ENCODE data around the gene SLC11A1.

The SLC11A1 gene

DNA sequence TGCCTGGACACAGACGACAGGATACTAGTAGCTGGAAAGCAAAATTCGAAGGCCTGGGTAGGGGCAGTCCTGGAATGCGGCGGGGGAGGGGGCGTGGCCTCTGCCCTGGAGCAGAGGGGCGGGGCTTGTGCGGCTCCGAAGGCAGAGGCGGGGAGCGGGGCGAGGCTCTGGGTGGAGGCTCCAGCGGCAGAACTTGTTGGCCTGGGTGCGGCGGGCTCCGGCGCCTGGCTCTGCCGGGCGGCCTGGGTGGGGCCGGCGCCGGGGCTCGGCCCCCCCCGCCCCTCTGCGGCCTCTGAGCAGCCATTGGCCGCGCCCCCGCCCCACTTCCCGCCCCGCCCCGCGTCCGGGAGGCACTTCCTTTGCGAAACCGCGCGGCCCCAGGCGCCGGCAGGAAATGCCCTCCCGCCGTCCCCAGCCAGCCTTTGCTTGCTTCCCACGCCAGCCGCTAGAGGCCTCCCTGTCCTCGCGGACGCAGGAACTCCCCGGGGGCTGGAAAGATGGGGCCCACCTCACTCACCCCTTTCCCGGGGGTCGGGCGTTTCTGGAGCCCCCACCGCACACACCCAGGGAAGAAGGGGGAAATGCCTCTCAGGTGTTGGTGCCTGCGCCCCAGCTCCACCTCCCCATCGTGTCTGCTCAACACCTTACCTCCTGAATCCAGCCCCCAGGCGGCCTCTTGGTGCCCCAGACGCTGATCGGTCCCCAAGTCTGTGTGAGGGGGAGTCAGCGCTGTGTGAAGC is 24.3 kb downstream of the SLC11A1 start:
- H3K4me1 ChIP-seq (ENCODE audit: insufficient read depth, insufficient read length), result peaks cover 20% of the 10 kb centered on the region
- no peaks in the 10 kb centered on the region for H3K27me3 ChIP-seq (ENCODE audit: insufficient read depth, insufficient read length)
- H3K9ac ChIP-seq (ENCODE audit: insufficient read length, low read depth), result peak overlapping the region; percentile 88
- DNase-seq (ENCODE audit: low read depth, low spot score), result peak; percentile 92
- TF ChIP-seq YY1 (IDR thresholded peaks at IDR 0.05; ENCODE audit: insufficient read depth, insufficient read length) (no peak), SUZ12 (IDR thresholded peaks at IDR 0.05; ENCODE audit: extremely low read depth, insufficient read depth, insufficient read length) (no peak), ZNF274 (IDR thresholded peaks at IDR 0.05; ENCODE audit: low read depth, low read length) (no peak)
- no peaks in the 10 kb centered on the region for H3K9me3 ChIP-seq (ENCODE audit: insufficient read depth, low read length)
- peak overlapping the region; percentile 49 for H3K4me3 ChIP-seq (ENCODE audit: insufficient read length, low read depth)
- peaks cover 35% of the 10 kb centered on the region for H3K36me3 ChIP-seq (ENCODE audit: insufficient read depth, insufficient read length, low read length)

DNA sequence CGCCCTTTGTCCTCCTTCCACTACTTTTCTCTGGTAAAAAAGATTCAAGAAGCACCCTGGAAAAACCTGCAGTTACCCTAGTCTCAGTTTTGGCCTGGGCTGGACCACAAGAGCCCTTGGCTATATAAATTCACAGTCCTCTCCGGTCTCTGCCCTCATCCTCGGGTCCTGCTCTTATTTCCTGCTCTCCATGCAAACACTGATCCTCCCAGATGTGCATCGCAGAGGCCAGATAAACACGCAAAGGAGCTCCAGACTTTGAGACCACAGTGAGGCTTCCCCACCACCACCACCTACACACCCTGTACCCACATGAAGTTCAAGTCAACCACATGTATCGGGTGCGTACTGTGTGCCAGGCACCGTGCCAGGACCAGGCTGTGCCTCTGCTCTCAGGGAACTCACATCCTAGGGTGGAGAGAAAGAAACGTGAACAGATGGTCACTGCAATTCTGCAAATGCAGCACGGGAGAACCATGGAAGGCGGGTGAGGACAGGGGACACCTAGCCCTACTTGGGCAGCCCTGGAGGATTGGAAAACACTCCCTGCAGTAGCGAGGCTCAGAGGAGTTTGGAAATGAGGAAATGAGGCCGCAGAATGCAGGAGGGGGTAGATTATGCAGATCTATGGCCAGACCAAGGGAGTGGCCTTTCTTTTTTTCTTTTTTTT is 25.0 kb downstream of the SLC11A1 start:
- H3K9me3 ChIP-seq (ENCODE audit: insufficient read depth, low read length), result no peaks in the 10 kb centered on the region
- no peak for DNase-seq (ENCODE audit: low read depth, low spot score)
- peak overlapping the region; percentile 88 for H3K9ac ChIP-seq (ENCODE audit: insufficient read length, low read depth)
- peaks cover 20% of the 10 kb centered on the region for H3K4me1 ChIP-seq (ENCODE audit: insufficient read depth, insufficient read length)
- H3K27me3 ChIP-seq (ENCODE audit: insufficient read depth, insufficient read length), result no peaks in the 10 kb centered on the region
- peaks cover 28% of the 10 kb centered on the region for H3K36me3 ChIP-seq (ENCODE audit: insufficient read depth, insufficient read length, low read length)
- peak overlapping the region; percentile 49 for H3K4me3 ChIP-seq (ENCODE audit: insufficient read length, low read depth)
- TF ChIP-seq ZNF274 (IDR thresholded peaks at IDR 0.05; ENCODE audit: low read depth, low read length) (no peak), YY1 (IDR thresholded peaks at IDR 0.05; ENCODE audit: insufficient read depth, insufficient read length) (no peak), SUZ12 (IDR thresholded peaks at IDR 0.05; ENCODE audit: extremely low read depth, insufficient read depth, insufficient read length) (no peak)

DNA sequence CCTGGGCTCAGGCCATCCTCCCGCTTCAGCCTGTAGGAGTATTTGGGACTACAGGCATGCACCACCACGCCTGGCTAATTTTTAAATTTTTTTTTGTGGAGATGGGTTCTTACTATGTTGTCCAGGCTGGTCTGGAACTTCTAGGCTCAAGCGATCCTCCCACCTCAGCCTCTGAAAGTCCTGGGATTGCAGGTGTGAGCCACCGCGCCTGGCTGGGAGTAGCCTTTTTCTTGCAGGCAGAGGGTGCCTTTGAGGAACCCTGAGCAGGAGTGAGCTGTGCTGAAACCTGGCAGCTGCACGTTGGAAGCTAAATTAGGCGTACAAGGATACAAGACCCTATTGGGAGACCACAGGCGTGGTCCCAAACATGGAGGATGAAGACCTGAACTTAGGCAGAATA is 25.6 kb downstream of the SLC11A1 start:
- DNase-seq (ENCODE audit: low read depth, low spot score), result no peak

DNA sequence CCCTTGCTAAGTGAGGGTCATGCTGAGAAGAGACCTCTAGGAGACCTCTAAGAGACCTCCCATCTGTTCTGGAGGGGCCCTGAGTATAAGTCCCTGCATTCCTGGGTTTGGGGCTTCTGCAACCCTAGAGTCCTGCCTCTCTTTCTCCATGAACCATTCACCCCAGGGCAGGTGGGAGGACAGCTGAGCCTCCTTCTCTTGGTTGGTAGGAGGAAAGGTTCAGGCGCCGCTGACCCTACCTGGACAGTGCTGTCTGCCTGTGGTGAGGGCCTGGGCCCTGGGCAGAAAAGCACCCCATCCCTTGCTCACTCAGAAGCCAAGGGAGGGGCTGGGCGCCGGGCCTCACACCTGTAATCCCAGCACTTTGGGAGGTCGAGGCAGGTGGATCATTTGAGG is 36.2 kb downstream of the SLC11A1 start:
- peaks cover 13% of the 10 kb centered on the region for H3K4me1 ChIP-seq (ENCODE audit: insufficient read depth, insufficient read length)
- no peak for TF ChIP-seq YY1 (IDR thresholded peaks at IDR 0.05; ENCODE audit: insufficient read depth, insufficient read length)
- TF ChIP-seq ZNF274 (IDR thresholded peaks at IDR 0.05; ENCODE audit: low read depth, low read length), result no peak
- no peak for TF ChIP-seq SUZ12 (IDR thresholded peaks at IDR 0.05; ENCODE audit: extremely low read depth, insufficient read depth, insufficient read length)
- H3K9me3 ChIP-seq (ENCODE audit: insufficient read depth, low read length), result no peaks in the 10 kb centered on the region
- H3K9ac ChIP-seq (ENCODE audit: insufficient read length, low read depth), result no peak overlapping the region
- no peak overlapping the region for H3K4me3 ChIP-seq (ENCODE audit: insufficient read length, low read depth)
- no peaks in the 10 kb centered on the region for H3K36me3 ChIP-seq (ENCODE audit: insufficient read depth, insufficient read length, low read length)
- no peak for DNase-seq (ENCODE audit: low read depth, low spot score)
- H3K27me3 ChIP-seq (ENCODE audit: insufficient read depth, insufficient read length), result no peaks in the 10 kb centered on the region

More for the DNA sequence above, 25.6 kb downstream of the SLC11A1 start:
- TF ChIP-seq YY1 (IDR thresholded peaks at IDR 0.05; ENCODE audit: insufficient read depth, insufficient read length) (no peak), ZNF274 (IDR thresholded peaks at IDR 0.05; ENCODE audit: low read depth, low read length) (no peak), SUZ12 (IDR thresholded peaks at IDR 0.05; ENCODE audit: extremely low read depth, insufficient read depth, insufficient read length) (no peak)
- H3K36me3 ChIP-seq (ENCODE audit: insufficient read depth, insufficient read length, low read length), result peaks cover 21% of the 10 kb centered on the region
- no peaks in the 10 kb centered on the region for H3K27me3 ChIP-seq (ENCODE audit: insufficient read depth, insufficient read length)
- H3K9me3 ChIP-seq (ENCODE audit: insufficient read depth, low read length), result no peaks in the 10 kb centered on the region
- H3K4me3 ChIP-seq (ENCODE audit: insufficient read length, low read depth), result no peak overlapping the region
- peak overlapping the region; percentile 29 for H3K9ac ChIP-seq (ENCODE audit: insufficient read length, low read depth)
- H3K4me1 ChIP-seq (ENCODE audit: insufficient read depth, insufficient read length), result peaks cover 20% of the 10 kb centered on the region

DNA sequence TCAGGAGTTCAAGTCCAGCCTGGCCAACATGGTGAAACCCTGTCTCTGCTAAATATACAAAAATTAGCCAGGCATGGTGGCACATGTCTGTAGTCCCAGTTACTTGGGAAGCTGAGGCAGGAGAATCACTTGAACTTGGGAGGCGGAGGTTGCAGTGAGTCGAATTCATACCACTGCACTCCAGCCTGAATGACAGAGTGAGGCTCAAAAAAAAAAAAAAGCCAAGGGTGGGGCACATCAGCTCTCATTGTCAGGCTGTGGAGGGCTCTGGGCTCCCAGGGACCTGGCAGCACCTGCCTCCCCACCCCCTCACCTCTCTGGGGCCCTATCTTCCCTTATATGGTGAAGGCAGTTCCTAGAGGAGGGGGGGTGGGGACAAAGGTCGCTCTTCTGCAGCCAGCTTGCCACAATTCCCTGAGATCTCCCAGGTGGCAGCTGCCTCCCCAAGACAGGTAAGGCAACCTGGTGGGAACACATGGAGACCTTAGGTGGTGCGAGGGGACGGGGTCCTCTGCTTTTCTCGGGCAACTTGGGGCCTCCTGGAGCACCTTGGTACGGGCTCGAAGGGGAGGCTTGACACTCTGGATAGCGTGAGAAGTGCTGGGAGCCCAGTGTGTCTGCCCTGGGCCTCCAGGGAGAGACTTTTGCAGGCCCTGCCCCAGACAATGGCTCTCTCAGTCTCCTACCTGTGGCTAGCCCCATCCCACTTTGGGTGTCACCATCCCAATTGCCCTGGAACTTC is 36.8 kb downstream of the SLC11A1 start, which contains the start of gene VIL1:
TSS of gene VIL1 (plus strand) at position 407 of the 742 bp plus-strand sequence. CDS start 4,656 bp downstream, outside the sequence.
- H3K9me3 ChIP-seq (ENCODE audit: insufficient read depth, low read length), result no peaks in the 10 kb centered on the region
- H3K9ac ChIP-seq (ENCODE audit: insufficient read length, low read depth), result no peak within 1 kb of the TSS
- no peak for TF ChIP-seq YY1 (IDR thresholded peaks at IDR 0.05; ENCODE audit: insufficient read depth, insufficient read length)
- no peak for TF ChIP-seq SUZ12 (IDR thresholded peaks at IDR 0.05; ENCODE audit: extremely low read depth, insufficient read depth, insufficient read length)
- no peak for TF ChIP-seq ZNF274 (IDR thresholded peaks at IDR 0.05; ENCODE audit: low read depth, low read length)
- H3K36me3 ChIP-seq (ENCODE audit: insufficient read depth, insufficient read length, low read length), result no peaks in the 10 kb centered on the region
- no peak within 1 kb of the TSS for H3K4me3 ChIP-seq (ENCODE audit: insufficient read length, low read depth)
- no peaks in the 10 kb centered on the region for H3K27me3 ChIP-seq (ENCODE audit: insufficient read depth, insufficient read length)
- H3K4me1 ChIP-seq (ENCODE audit: insufficient read depth, insufficient read length), result peaks cover 13% of the 10 kb centered on the region
- no peak for DNase-seq (ENCODE audit: low read depth, low spot score)

DNA sequence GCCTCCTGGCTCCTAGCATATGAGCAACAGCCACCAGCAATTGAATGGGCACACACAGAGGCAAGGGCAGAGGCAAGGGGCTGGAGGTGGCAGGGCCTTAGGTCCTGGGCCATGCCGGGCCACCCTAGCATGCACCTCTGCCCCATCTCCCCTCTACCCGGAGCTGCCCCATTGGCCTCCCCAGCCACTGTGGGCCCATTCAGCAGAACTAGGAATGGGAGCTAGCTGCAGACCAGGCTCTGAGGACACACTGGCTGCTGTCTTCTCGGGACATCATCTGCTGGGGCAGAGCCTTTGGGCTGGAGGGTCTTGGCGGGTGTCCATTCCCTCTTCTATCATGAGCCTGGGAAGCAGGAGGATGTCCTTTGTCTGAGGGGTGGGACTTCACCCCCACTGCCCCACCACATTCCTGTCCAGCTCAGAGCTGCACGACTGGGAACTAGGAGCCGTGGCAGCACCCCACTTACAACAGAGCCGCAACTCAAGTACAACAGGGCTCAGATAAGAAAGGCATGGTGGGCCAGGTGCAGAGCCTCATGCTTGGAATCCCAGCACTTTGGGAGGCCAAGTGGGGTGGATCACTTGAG is 37.6 kb downstream of the SLC11A1 start:
- Histone ChIP-seq H3K4me3 (ENCODE audit: insufficient read length, low read depth) (no peak overlapping the region), H3K9ac (ENCODE audit: insufficient read length, low read depth) (no peak overlapping the region), H3K36me3 (ENCODE audit: insufficient read depth, insufficient read length, low read length) (no peaks in the 10 kb centered on the region), H3K4me1 (ENCODE audit: insufficient read depth, insufficient read length) (peaks cover 13% of the 10 kb centered on the region), H3K9me3 (ENCODE audit: insufficient read depth, low read length) (no peaks in the 10 kb centered on the region), H3K27me3 (ENCODE audit: insufficient read depth, insufficient read length) (no peaks in the 10 kb centered on the region)
- DNase-seq (ENCODE audit: low read depth, low spot score), result no peak
- TF ChIP-seq SUZ12 (IDR thresholded peaks at IDR 0.05; ENCODE audit: extremely low read depth, insufficient read depth, insufficient read length) (no peak), YY1 (IDR thresholded peaks at IDR 0.05; ENCODE audit: insufficient read depth, insufficient read length) (no peak)
